Right lobe of liver (tissue), 4 donors: ENCODE measurements around the gene PSG2.
"Not testable (repeated sequence)": the region's sequence is repeated elsewhere in the genome, so short reads cannot be mapped to it uniquely, and the experiment has no call there.

ENCODE experiments used
- POLR2A ChIP-seq: fragments of 450-650 bp; IDR thresholded peaks from one replicate; pipeline ENCODE4 v1.6.1; 2017; ENCODE audit warnings: antibody characterized with exemption, mild to moderate bottlenecking
- TF ChIP-seq, protein P1 (sequence below), 4 donors: fragments of 200-600 bp in 3 of 4; fragments of 450-650 bp in 1 of 4; IDR thresholded peaks; one replicate each; pipeline versions ENCODE4 v1.5.1 to v1.8.0; 2016 to 2022; ENCODE audit warnings: antibody characterized with exemption in 4 of 4, mild to moderate bottlenecking in 2 of 4
- donor health status: DM: no; HTN: no; CAD: no.
- donor health status: DM: no; HTN: no; CAD: no.
- donor health status: DM: no; HTN: yes; CAD: no.

- TF ChIP-seq, protein P1, sequence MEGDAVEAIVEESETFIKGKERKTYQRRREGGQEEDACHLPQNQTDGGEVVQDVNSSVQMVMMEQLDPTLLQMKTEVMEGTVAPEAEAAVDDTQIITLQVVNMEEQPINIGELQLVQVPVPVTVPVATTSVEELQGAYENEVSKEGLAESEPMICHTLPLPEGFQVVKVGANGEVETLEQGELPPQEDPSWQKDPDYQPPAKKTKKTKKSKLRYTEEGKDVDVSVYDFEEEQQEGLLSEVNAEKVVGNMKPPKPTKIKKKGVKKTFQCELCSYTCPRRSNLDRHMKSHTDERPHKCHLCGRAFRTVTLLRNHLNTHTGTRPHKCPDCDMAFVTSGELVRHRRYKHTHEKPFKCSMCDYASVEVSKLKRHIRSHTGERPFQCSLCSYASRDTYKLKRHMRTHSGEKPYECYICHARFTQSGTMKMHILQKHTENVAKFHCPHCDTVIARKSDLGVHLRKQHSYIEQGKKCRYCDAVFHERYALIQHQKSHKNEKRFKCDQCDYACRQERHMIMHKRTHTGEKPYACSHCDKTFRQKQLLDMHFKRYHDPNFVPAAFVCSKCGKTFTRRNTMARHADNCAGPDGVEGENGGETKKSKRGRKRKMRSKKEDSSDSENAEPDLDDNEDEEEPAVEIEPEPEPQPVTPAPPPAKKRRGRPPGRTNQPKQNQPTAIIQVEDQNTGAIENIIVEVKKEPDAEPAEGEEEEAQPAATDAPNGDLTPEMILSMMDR (IDR thresholded peaks at IDR 0.05): peak; percentile 32 to 71 (median 56)
- not testable (repeated sequence) for TF ChIP-seq POLR2A
These were observed 5.3 kb upstream of the PSG2 start for GRCh38 chr19:43087702-43088340.
